Measurements from ENCODE around the gene KLF11. TPM values are rescaled to one million over a fixed set of nuclear protein-coding genes. Genes with fewer than 3 reads are reported as not detected.

KLF11 gene
- total RNA-seq, 1 donor from 2014 or later, result 24.4 TPM

DNA sequence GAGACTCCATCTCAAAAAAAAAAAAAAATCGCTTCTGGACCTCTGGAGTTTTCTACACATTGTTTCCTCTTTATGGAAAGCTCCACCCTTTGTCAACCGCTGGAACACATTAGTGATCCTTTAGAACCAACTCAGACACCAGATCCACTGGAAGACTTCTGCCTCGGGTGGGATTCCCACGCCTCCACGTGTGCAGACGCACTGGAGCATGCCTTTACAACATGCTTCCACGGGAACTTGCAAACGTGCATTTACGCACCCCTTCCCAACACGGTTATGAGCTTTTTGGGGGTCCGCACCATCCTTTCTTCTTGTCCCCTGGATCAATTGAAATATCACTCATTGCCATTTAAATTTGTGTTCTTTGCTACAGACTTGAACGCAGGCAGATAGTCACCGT is 31.8 kb downstream of the KLF11 start:
- ATAC-seq (ENCODE audit: poor library complexity) (no peak), DNase-seq (no peak)
- intact Hi-C loops (cut with DNase I), result no loop called here

DNA sequence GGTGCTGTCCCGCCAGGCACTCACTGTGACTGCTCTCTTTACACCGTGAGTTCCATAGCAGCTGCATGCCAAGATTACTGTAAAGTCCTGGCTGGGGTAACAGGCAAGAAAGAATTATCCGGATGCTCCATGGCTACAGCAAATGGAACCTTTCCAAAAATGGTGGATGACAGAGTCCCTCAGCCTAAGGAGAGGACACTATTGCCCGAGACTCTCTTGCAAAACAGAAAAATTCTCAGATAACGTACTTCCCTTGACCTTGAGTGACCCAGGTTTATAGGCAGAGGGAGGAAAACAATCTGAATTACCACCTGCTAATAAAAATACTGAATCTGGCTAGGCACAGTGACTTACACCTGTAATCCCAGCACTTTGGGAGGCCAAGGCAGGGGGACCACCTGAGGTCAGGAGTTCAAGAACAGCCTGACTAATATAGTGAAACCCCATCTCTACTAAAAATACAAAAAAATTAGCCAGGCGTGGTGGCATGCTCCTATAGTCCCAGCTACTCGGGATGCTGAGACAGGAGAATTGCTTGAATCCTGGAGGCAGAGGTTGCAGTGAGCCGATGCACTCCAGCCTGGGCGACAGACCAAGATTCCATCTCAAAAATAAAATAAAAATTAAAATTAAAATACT is 32.3 kb downstream of the KLF11 start:
- ATAC-seq (ENCODE audit: poor library complexity) (no peak), DNase-seq (no peak)
- intact Hi-C loops (cut with DNase I), result no loop called here

DNA sequence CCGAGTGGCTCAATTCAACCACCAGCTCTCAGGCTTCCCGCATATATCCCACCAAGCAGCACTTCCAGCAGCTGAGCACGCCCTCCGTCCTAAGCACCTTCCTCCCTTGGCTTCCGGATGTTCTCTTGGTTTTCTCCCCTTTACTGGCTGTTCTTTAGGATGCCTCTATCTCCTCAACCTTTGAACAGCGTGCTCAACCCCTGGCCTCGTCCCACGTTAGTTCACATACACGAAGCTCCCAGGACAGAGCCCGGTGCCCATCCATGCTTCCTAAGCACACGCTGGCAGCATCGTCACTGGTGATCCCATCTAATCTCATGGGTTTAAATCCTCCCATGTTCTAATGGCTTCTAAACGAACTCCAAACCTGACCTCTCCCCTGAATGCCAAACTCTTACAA is 33.2 kb downstream of the KLF11 start:
- DNase-seq, result no peak
- ATAC-seq (ENCODE audit: poor library complexity), result no peak
- intact Hi-C loops (cut with DNase I), result no loop called here

DNA sequence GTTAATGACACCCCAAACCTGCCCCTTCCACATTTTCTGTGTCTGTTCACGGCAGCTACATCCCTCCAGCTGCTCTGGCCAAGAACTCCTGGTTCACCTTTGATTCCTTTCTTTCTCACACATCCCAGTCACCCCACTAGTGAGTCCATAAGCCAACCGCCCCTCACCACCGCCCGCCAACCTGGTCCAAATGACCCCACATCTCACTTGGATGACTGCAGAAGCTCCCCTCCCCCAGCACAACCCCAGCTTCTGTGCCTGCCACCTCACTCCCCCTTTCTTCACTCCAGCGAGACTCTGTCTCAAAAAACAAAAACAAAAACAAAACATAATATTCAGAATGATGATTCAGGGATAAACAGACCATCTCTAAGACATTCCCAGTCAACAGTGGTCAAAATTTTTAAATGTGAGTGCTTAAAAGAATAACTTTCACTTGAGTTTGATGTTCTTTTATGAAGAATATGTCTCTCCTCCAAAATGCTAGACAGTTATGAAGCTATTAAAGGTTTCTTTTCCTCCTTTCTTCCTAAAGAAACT is 33.7 kb downstream of the KLF11 start:
- DNase-seq, result no peak
- intact Hi-C loops (cut with DNase I), result no loop called here
- ATAC-seq (ENCODE audit: poor library complexity), result no peak

DNA sequence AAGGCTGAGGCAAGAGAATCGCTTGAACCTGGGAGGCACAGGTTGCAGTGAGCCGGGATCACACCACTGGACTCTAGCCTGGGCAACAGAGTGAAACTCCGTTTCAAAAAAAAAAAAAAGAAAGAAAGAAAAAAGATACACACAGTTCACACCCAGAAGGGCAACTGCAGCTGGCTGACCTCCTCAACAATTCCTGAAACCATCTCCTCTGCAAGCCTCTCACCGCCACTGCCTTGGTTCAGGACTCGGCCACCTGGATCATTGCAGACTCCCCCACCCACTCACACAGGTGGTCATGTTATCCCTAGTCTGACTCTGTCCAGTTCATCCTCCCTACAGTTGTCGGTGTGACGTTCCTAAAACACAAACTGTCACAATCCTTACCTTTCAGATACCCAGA is 34.7 kb downstream of the KLF11 start:
- ATAC-seq (ENCODE audit: poor library complexity) (no peak), DNase-seq (no peak)
- intact Hi-C loops (cut with DNase I), result no loop called here

DNA sequence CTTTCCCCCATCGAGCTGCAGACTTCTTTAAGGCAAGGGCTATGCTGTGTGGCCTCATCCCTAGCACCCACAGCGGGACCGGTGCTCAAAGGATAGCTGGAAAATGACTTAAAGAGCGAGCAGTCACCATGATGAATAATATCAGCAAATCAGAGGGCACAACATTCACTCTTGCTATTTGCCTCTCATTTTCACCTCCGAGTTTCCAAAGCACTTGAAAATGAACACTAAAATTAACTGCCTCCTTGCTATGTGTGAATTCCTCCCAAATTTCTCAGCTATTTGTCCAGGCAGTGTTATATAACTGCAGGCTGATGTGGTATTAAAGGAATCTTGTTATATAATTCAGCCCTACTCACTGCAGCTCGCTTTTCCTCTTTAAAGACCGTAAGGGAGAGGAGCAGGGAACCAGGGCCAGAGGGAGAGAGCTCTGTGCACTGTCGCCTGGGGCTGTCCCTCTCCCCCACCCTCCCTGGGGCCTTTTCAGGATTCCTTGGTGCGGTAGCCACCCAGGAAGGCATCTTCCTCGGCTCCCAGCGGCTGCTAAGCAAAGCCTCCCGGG is 35.4 kb downstream of the KLF11 start:
- ATAC-seq (ENCODE audit: poor library complexity) (peak; percentile 62), DNase-seq (no peak)
- intact Hi-C loops (cut with DNase I), result no loop called here

DNA sequence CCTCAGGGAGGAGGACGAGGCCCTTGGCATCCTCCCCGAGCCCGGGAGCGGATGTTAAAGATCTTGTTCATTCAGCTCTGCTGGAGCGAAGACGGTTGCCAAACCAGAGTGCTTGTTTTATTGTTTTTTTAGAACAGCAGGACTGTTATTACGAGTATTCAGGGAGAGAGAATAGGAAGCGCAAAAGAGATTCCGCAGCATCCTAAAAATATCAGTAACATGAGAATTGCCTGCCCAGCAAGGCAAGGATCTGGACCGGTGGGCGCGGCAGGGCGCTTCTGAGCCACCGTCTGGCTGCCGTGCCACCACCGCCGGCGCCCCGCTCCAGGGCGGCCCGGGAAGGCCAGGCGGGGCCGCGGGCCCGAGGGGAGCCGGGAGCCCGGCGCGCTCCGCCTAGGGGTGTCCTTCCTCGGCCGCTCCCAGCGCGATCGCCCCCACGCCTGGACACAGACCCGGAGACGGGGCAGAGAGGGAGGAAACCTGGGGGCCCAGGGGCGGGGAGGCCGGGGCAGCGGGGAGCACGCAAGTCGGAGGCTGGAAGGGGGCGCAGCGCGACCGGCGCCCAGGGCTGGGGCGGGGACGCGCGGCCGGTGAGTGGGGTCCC is 36.0 kb downstream of the KLF11 start:
- ATAC-seq (ENCODE audit: poor library complexity) (peak; percentile 82), DNase-seq (peak; percentile 74)
- intact Hi-C loops (cut with DNase I), result no loop called here

DNA sequence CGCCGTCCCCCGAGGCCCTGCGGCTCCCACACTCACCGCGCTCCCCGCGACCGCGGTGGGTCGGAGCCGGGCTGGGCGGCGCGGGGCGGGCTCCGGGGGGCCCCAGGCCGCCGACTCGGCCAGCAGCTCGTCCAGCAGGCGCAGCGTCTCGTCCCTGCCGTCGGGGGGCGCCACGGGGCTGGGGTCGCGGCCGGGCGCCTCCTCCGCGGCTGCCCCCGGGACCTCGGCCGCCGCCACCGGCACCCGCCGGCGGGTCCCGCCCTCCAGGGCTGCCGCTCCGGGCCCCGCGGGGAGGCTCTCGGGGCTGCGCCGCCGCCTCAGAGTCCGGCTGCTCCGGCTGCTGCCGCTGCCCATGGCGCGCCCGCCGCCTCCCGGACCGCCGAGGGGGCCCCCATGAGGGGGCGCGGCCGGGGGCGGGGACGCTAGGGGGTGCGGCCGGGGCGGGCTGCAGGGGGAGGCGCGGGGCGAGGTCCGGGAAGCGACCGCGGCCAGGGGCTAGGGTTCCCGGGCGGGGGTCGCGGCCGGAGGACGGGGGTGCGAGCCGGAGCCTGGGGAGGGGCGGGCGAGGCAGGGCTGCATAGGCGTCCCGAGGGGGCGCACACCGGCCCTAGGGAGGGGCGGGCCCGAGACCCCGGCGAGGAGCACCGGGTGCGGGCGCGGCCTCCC is 36.7 kb downstream of the KLF11 start, which contains the start of gene CYS1:
Gene CYS1, minus strand, starts transcription at position 542 of the 666 bp plus-strand sequence. Its CDS starts 188 bp downstream, at position 354.
- ATAC-seq (ENCODE audit: poor library complexity), result peak; percentile 38
- no peak for DNase-seq

DNA sequence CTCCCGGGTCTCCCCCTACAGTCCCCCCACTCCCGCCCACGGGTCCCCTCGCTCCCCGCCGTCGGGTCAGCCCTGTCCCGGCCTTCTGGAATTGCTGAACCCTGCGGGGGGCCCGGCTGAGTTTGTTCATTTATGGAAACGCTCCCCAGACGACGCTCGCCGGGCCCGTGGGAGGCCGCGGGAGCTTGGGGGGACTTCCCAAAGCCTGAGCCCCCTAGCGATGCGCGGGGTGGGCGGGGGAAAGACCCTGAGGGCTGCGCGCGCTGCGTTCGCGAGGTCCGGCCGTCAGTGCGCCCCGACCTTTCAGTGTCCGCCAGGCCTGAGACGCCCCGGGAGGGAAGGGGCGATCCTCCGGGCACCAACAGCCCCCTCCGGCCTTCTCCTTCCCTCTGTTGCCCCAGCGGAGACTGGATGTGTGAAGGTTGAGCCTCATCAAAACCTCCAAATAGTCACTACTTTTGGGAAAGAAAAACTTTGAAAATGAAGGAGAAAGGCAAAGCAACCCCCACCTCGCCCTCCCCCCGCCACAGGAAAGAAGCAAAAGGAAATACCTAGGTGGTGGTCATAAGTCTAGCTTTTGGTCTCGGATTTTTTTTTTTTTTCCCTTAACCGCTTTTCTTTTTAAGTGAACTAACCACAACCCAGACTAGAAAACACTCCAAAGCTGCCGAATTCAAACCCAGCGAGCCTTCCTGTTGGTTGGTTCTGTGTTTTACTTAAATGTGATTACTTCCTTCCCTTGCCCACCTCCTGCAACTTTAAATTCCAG is 37.4 kb downstream of the KLF11 start:
- ATAC-seq (ENCODE audit: poor library complexity), result peak; percentile 23
- intact Hi-C loops (cut with DNase I), result no loop called here
- no peak for DNase-seq

More for the DNA sequence above, 36.7 kb downstream of the KLF11 start, which contains the start of gene CYS1:
- intact Hi-C loops (cut with DNase I), result no loop called here

DNA sequence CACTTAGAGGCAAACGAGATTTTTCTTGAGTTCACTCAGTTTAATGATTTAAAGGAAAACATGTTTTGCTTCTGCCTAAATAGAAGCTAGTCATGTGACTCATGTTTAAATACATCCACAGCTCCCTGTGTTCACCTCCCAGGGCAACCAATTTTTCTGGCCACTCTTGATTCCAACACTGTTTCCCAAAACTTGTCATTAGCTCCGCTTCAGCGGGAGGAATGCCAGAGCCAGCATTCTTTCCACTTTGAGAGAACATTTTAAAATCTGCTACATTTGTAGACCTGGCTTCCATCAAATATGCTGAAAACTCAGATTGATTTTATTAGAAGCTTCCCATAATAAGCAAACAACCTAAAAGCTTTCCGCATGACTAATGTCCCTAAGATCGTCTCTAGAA is 39.7 kb downstream of the KLF11 start:
- ATAC-seq (ENCODE audit: poor library complexity) (no peak), DNase-seq (no peak)
- intact Hi-C loops (cut with DNase I), result no loop called here

DNA sequence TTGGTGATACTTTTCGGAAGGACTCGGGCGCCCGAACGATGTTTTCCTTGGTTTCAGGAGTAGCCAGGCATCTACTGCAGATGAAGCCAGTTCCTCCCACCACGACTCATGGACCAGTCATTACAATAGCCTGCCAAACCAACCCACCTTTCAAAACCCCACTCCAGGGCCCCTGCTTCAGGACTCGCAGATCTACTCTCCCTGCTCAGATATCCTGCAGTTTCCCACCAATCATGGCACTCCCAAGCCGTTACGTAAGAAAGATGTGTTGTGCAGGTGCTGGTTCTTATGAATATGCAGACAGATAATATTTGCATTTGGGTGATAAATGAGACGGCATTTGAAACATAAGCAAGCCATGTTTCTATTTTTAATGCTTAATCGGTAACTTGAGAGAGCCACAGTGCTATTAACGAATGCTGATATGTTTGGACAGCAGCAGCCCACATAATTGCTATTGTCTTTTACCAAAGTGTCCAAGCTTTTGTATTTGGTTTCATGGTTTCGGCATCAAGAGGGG is 40.4 kb downstream of the KLF11 start:
- ATAC-seq (ENCODE audit: poor library complexity) (no peak), DNase-seq (no peak)
- intact Hi-C loops (cut with DNase I), result no loop called here

DNA sequence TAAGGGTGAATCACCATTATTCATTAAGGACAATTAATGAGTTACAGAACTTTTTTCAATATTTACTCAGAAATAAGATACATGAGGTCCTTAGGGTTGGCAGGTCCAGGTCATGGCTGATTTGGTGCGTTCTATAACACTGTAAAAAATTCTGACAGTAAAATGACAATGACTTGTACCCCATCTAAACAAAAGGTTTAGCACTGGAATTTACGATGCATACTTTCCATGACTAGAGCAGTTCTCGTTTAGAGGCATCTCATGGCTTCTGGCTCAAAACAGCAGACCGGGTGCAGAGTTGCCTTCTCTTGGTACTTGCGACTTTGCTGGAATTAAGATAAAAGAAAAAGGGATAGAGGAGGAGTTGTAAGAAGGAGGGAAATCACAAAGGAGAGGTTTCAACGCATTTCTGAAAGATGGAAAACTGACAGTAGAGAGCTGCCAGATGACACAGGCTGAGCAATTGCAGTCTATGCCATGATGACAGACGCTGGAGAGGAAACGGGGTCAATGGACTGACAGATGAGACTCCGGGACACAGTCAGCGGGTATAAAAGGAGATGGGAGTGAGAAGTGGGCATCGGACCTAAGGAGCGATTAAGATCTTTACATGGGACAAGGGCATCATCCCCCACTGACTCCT is 41.0 kb downstream of the KLF11 start:
- intact Hi-C loops (cut with DNase I), result no loop called here
- ATAC-seq (ENCODE audit: poor library complexity), result no peak
- no peak for DNase-seq

DNA sequence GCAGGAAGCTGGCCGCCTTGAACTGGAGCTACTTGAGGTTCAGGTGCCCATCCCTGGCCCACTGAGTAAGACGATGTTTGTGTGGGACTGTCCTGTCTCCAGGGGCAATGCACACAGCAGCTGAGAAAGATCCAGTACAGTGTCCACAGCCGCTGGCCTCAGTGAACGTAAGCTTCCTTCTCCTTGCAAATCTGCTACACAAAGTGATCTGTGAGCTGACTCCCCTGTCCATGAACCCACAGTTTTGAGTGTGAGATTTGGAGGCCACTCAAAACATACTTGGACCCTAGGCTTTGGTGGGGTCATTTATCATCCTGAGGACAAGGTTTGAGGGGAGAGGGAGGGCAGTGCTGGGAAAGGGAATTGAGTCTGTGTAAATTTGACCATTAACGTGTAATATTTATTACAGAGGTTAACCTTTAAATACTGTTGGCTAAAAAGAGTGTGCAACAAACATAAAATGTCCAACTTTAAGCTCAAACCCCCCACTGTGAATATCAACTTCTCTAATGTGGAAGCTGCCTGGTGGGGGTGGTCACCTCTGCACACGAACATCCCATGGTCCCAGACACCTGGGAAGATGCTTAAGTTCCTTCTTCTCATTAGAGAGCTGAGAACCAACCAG is 41.8 kb downstream of the KLF11 start:
- no peak for ATAC-seq (ENCODE audit: poor library complexity)
- DNase-seq, result no peak
- intact Hi-C loops (cut with DNase I), result no loop called here

DNA sequence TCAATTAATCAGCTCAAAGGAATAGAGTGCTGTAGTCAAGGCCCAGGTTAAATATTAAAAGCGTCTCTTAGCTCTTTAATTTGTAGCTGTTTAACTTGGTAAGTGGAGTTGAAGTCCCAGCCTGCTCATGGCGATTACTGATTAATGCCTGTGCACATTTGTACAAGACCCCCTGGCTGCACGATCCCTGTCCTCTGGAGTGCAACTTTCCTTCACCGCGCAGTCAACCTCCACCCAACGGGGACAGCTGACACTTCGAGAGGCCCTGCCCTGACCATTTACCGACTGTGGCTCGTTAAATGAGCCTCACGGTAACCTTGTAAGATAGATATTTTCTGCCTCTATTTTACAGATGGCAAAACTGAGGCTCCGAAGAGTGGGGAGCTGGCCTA is 42.3 kb downstream of the KLF11 start:
- intact Hi-C loops (cut with DNase I), result no loop called here
- ATAC-seq (ENCODE audit: poor library complexity), result no peak
- no peak for DNase-seq

DNA sequence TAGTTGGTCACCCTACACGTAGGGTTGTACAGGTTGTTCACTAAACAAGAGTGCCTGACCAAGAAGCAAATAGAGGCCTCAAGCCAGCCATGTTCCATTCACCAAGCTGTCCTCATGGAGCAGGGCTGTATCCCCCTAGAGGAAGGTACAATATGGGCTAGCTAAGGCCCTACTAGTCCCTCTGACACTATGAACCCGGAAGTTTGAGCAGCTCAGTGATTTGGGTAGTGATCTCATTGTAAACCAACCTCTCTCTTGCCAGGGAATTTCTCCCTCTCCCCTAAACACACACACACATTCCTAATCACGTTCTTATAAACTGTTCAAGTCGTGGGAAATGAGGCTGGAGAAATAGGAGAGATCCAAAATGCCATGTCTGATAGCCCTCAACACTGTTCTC is 43.6 kb downstream of the KLF11 start:
- DNase-seq (no peak), ATAC-seq (ENCODE audit: poor library complexity) (no peak)
- intact Hi-C loops (cut with DNase I), result no loop called here

DNA sequence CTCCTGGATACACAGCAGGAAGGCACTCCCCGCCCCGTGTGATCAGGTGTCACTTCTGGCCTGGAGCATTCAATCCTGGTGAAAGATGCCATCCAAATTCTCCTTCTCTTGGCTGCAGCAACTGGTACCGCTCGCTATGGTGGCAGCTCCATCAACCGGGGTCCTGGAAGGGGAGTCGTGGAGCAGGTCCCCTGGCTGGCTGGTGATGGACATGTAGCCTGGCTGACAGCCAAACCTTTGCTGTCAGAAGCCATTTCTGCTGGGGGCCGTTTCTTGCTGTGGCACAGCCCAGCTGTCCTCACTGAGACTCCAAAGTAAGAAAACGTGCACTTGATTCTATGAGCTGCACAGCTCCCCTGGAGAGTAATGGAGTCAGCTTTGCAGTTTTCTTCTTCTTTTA is 44.0 kb downstream of the KLF11 start:
- intact Hi-C loops (cut with DNase I), result no loop called here
- no peak for DNase-seq
- ATAC-seq (ENCODE audit: poor library complexity), result no peak

DNA sequence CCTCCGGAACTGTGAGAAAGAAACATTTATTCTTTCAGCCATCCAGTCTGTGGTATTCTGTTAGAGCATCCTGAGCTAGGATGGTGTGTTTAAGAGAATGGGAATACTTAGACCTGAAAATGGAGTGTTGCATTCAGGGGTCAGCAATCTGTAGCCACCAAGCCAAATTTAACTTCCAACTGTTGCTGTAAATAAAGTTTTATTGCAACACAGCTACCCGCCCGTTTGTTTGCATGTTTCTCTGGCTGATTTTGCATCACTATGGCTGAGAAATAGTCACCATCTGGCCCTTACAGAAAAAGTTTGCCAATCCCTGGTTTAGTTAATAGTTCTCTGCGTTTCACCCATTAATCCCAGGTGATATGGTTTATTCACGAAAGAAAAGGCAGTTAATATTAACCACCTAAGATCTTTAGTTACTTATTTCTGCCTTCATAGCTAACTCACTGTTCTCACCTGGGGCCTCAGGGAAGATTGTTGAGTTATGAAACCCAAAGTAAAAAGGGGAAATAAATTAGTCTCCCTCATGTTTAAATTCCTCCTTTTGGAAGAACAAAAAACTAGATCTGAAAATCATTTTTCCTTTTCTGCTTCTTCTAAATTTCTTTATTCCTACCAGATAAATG is 46.3 kb downstream of the KLF11 start:
- DNase-seq (no peak), ATAC-seq (ENCODE audit: poor library complexity) (no peak)
- intact Hi-C loops (cut with DNase I), result no loop called here

Data from Right ventricle myocardium superior (tissue), 1 donor.